IPS-20b (cell line): Measurements from ENCODE around the gene ALDOC.
"Not testable (repeated sequence)": the region's sequence is repeated elsewhere in the genome, so short reads cannot be mapped to it uniquely, and the experiment has no call there.

Source experiments
- H3K27ac ChIP-seq: one replicate; pipeline ENCODE4 v1.5.1; 2013; ENCODE audit warnings: low read length
- H3K27me3 ChIP-seq: 2 replicates; pipeline ENCODE4 v1.6.1; 2013; ENCODE audit warnings: mild to moderate bottlenecking, low read length, inconsistent platforms; ENCODE audit not compliant: insufficient read depth
- H3K36me3 ChIP-seq: 2 replicates; pipeline ENCODE4 v1.6.1; 2013; ENCODE audit warnings: low read depth, mild to moderate bottlenecking, inconsistent platforms, low read length, moderate library complexity; ENCODE audit not compliant: insufficient read depth
- H3K4me1 ChIP-seq: 2 replicates; pipeline ENCODE4 v1.6.1; 2013; ENCODE audit warnings: mild to moderate bottlenecking, control low read depth, inconsistent platforms, low read length, moderate library complexity; ENCODE audit not compliant: insufficient read depth
- H3K4me3 ChIP-seq: 2 replicates; pipeline ENCODE4 v1.5.1; 2013; ENCODE audit warnings: mild to moderate bottlenecking, low read length, inconsistent platforms
- H3K9ac ChIP-seq: 2 replicates; pipeline ENCODE4 v1.6.1; 2013; ENCODE audit warnings: low read depth, mild to moderate bottlenecking, inconsistent platforms, low read length, moderate library complexity
- H3K9me3 ChIP-seq: 2 replicates; pipeline ENCODE4 v1.6.1; 2013; ENCODE audit warnings: mild to moderate bottlenecking, low read depth, low read length, inconsistent platforms; ENCODE audit not compliant: insufficient read depth

The ALDOC gene

DNA sequence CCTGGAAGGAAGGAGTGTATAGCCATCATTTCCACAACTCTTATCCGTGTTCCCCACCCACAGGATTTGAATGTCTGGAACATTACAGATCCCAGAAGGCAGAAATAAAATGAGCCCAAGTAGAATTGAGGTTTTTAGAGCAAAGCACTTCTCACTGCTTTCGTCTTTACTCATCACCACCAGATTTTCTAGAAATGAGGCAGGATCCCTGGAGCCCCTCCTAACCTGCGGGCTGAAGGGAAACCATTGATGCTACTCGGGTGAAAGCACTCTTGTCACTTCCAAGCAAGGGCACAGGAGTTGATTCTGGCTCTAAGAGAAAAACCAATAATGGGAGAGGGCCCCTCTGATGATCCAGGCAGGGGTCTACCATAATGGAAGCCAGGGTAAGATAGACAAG, 2.8 kb upstream of the ALDOC start:
- Histone ChIP-seq H3K9me3 (no peaks in the 10 kb centered on the region), H3K4me3 (no peak overlapping the region), H3K27ac (no peak overlapping the region), H3K9ac (no peak overlapping the region), H3K4me1 (peaks cover 5% of the 10 kb centered on the region; the same call in 1 of the 2 replicates), H3K27me3 (peaks cover 8% of the 10 kb centered on the region), H3K36me3 (peaks cover 70% of the 10 kb centered on the region)

- peaks cover 68% of the 10 kb centered on the region for H3K36me3 ChIP-seq
Measured at GRCh38 chr17:28578246-28579195, 1.8 kb upstream of the ALDOC start.

DNA sequence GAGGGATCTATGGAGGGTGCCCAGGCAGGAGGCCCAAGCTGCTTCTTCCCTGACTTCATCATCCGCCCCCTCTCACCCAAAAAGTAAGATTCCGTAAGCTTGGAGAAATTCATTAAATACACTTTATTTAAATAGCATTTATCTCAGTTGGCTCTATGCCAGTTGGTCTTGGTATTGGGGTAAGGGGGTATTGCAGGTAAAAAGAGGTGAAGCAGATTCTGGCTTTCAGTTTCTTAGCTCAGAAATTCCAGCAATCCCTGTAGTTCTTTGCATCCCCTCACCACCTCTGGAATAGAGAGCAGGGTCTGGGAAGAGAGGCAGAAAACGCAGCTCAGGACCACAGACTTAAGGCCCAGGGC, 750 bp upstream of the ALDOC start:
- peaks cover 5% of the 10 kb centered on the region; the same call in 1 of the 2 replicates for H3K4me1 ChIP-seq
- H3K9me3 ChIP-seq, result no peaks in the 10 kb centered on the region
- H3K27ac ChIP-seq, result peak overlapping the region; percentile 59
- H3K9ac ChIP-seq, result peak overlapping the region; percentile 74; the same call in 1 of the 2 replicates
- no peak overlapping the region for H3K4me3 ChIP-seq
- peaks cover 57% of the 10 kb centered on the region for H3K36me3 ChIP-seq
- peaks cover 16% of the 10 kb centered on the region for H3K27me3 ChIP-seq

More at GRCh38 chr17:28578246-28579195, 1.8 kb upstream of the ALDOC start:
- Histone ChIP-seq H3K9me3 (no peaks in the 10 kb centered on the region), H3K4me1 (peaks cover 5% of the 10 kb centered on the region; the same call in 1 of the 2 replicates), H3K9ac (no peak overlapping the region), H3K4me3 (no peak overlapping the region), H3K27ac (no peak overlapping the region), H3K27me3 (peaks cover 8% of the 10 kb centered on the region)

- not testable (repeated sequence) for H3K27ac ChIP-seq, H3K9ac ChIP-seq, H3K9me3 ChIP-seq, H3K4me1 ChIP-seq
- Histone ChIP-seq H3K36me3 (peaks cover 48% of the 10 kb centered on the region), H3K4me3 (peak overlapping the region; percentile 50; the same call in 1 of the 2 replicates), H3K27me3 (peaks cover 23% of the 10 kb centered on the region)
Measured at GRCh38 chr17:28576016-28576415, 679 bp downstream of the ALDOC start.

DNA sequence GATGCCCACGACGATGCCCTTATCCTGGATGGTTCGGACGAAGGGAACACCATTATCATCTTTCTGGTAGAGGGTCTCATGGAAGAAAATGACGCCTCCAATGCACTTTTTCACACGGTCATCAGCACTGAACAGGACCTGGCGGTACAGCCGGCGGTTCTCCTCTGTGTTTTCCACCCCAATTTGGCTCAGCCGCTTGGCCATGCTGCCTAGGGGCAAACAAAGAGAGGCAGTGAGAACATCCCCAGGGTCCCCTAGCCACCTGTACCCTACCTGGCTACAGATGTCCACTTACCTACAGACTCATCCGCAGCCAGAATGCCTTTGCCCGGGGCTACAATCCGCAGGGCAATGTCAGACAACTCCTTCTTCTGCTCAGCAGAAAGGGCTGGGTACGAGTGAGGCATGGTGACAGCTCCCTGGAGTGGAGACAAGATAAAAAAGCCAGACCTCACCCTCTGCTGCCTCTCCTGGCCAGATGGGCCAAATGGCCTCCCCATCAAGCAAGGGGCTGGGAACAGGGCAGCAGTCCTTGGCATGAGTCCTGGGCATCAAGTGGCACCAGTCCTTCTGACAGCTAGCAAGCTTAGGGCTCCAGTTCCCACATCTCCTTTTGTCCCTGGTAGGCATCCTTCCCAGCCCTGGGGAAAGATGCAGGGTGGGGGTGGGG, 1.4 kb downstream of the ALDOC start:
- Histone ChIP-seq H3K27me3 (peaks cover 23% of the 10 kb centered on the region), H3K36me3 (peaks cover 41% of the 10 kb centered on the region), H3K9ac (no peak overlapping the region), H3K9me3 (no peaks in the 10 kb centered on the region), H3K27ac (no peak overlapping the region), H3K4me1 (peaks cover 7% of the 10 kb centered on the region; the same call in 1 of the 2 replicates), H3K4me3 (no peak overlapping the region)

DNA sequence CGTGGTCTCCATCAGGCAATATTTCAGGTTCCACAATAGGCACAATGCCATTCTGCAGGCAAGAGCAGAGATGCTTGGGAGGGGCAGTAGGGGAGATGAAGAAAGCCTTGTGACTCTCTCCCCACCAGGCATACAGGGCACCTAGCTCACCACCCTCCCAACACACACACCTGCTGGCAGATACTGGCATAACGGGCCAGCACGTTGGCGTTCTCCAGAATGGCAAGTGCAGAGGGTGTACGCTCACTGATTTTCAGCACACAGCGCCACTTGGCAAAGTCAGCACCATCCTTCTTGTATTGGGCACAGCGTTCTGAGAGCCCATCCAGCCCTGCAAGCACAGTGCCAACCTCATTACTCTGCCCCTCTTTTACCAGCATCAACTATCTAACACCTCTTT, 2.2 kb downstream of the ALDOC start:
- H3K9ac ChIP-seq, result no peak overlapping the region
- no peak overlapping the region for H3K27ac ChIP-seq
- H3K36me3 ChIP-seq, result peaks cover 33% of the 10 kb centered on the region
- H3K9me3 ChIP-seq, result no peaks in the 10 kb centered on the region
- H3K27me3 ChIP-seq, result peaks cover 23% of the 10 kb centered on the region
- H3K4me3 ChIP-seq, result no peak overlapping the region
- peaks cover 7% of the 10 kb centered on the region; the same call in 1 of the 2 replicates for H3K4me1 ChIP-seq

DNA sequence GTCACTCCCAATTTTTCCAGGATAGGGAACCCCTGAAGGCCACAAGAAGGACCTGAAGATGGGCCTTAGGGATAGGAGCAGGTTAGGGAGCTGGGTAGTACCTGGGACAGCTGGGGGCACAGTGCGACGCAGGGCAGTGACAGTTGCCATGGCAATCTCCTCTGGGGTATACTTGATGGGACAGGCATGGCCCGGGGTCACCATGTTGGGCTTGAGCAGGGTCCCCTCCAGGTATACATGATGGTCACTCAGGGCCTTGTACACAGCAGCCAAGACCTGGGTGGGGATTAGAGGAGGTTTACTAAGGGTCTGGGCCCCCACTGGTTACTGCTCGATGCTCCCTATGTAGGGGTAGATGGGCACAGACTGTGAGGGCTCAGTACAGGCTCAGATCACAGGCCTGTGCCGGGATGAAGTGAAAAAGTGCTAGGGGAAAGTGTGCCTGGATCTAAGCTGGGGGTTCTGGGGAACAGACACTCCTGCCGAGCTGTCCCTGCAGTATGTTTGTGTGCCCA, 2.7 kb downstream of the ALDOC start:
- Histone ChIP-seq H3K9ac (no peak overlapping the region), H3K4me1 (peaks cover 7% of the 10 kb centered on the region; the same call in 1 of the 2 replicates), H3K36me3 (peaks cover 28% of the 10 kb centered on the region)

DNA sequence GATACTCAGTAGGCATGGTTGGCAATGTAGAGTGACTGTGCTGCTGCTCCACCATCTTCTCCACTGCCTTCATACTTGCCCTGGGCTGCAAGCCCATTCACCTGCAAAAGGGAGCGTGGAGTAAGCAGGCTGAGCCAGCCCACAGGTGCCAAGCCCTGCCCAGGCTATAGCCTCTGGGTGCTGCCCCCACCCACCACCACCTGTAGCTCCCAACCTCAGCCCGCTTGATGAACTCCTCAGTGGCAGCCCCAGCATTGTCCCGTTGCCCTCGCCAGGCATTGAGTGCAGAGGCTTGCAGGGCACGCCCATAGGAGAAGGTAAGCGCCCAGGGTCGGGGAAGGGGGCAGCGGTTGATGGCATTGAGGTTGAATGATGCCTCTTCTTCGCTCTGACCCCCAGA, 3.2 kb downstream of the ALDOC start:
- H3K9me3 ChIP-seq, result no peaks in the 10 kb centered on the region
- peaks cover 23% of the 10 kb centered on the region for H3K27me3 ChIP-seq
- H3K36me3 ChIP-seq, result peaks cover 23% of the 10 kb centered on the region
- H3K9ac ChIP-seq, result no peak overlapping the region
- H3K4me1 ChIP-seq, result peaks cover 7% of the 10 kb centered on the region; the same call in 1 of the 2 replicates
- no peak overlapping the region for H3K4me3 ChIP-seq
- no peak overlapping the region for H3K27ac ChIP-seq

More for the DNA sequence above, 2.7 kb downstream of the ALDOC start:
- Histone ChIP-seq H3K9me3 (no peaks in the 10 kb centered on the region), H3K27ac (no peak overlapping the region), H3K4me3 (no peak overlapping the region), H3K27me3 (peaks cover 23% of the 10 kb centered on the region)

- H3K27me3 ChIP-seq, result peaks cover 23% of the 10 kb centered on the region
- no peak overlapping the region for H3K27ac ChIP-seq
- peaks cover 18% of the 10 kb centered on the region for H3K36me3 ChIP-seq
- H3K4me1 ChIP-seq, result peaks cover 7% of the 10 kb centered on the region; the same call in 1 of the 2 replicates
- H3K4me3 ChIP-seq, result no peak overlapping the region
- no peaks in the 10 kb centered on the region for H3K9me3 ChIP-seq
- no peak overlapping the region for H3K9ac ChIP-seq
Measured at GRCh38 chr17:28573040-28573380, 3.7 kb downstream of the ALDOC start.

DNA sequence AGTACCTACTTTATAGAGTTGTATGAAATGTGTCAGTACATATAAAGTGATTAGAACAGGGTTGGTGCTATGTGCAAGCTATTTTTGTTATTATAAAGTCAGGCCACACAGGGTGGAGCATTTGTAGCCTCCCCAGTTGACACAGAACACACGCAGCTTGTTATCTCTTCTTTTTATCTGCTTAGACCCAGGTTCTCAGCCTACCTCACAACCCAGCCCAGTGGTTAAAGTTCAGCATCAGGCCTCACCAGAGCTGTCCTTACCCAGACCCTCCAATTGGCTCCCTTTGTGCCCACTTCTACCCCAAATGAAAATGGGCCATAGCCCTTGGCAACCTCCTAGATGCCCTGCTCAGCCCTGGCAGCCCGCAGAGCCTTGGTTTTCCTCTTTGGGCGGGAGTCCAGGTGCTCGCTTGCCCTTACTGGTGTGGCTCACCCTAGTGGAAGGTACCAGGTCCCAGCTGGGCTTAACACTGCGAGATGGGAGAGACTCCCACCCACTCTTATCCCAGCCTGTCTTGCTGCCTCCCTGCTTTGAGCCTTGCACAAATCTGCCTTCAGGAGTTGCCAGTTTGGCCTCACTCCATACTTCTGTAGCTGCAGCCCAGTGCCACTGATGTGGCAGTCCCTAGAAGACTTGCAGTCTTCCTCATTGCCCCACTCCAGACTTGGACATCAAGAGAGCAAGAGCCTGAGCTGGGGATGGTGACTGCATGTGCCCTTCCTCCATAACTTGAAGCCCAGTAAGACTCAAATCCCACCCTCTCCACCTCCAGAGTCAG, 4.2 kb downstream of the ALDOC start:
- peaks cover 7% of the 10 kb centered on the region; the same call in 1 of the 2 replicates for H3K4me1 ChIP-seq
- no peaks in the 10 kb centered on the region for H3K9me3 ChIP-seq
- H3K4me3 ChIP-seq, result peak overlapping the region; percentile 88; the same call in 1 of the 2 replicates
- H3K9ac ChIP-seq, result no peak overlapping the region
- H3K27me3 ChIP-seq, result peaks cover 23% of the 10 kb centered on the region
- H3K27ac ChIP-seq, result no peak overlapping the region
- peaks cover 13% of the 10 kb centered on the region for H3K36me3 ChIP-seq
